AG10803 (cell line): ENCODE data around the gene ZNF839.

Experiments used
- DNase-seq: peaks from one replicate; pipeline ENCODE4 v3.0.0; 2010; ENCODE audit warnings: low read depth
- H3K4me3 ChIP-seq: 2 replicates; pipeline ENCODE4 v1.5.1; 2011; ENCODE audit warnings: mild to moderate bottlenecking, low read length, control low read depth
- TF ChIP-seq, protein P1 (sequence below): conservative IDR thresholded peaks from 2 replicates; pipeline ENCODE4 v1.5.1; 2011; ENCODE audit warnings: mild to moderate bottlenecking, low read length, control low read depth, inconsistent platforms

Gene ZNF839

DNA sequence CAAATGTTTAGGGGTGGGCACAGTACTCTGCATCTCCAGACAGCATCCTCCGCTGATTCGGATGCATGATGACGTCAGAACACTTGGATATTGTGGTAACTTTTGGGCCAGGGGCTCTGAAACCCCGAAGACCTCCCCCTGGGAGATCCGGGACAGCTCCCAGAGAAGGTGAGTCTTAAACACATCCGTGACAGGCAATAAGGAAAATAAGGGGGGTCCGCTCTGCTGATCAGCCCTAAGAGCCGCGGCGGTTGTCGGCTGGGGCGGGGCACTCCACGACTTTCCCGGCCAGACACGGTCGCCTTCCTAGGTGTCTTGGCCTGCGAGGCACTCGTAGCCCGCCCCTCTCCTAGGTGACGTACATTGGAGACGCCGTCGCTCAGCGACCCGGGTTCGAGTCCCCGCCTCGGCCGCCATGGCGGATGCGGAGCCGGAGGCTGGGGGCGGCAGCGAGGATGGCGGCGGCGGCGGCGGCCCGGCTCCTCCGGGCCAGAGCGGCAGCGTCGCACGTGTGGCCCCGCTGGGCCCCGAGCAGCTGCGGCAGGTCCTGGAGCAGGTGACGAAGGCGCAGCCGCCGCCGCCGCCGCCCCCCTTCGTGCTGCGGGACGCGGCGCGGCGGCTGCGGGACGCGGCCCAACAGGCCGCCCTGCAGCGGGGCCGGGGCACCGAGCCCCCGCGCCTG is at the start of gene ZNF839:
Gene ZNF839 (plus strand): TSS at position 396 of the 682 bp plus-strand sequence. CDS start 20 bp downstream, at position 416.
- TF ChIP-seq, protein P1, sequence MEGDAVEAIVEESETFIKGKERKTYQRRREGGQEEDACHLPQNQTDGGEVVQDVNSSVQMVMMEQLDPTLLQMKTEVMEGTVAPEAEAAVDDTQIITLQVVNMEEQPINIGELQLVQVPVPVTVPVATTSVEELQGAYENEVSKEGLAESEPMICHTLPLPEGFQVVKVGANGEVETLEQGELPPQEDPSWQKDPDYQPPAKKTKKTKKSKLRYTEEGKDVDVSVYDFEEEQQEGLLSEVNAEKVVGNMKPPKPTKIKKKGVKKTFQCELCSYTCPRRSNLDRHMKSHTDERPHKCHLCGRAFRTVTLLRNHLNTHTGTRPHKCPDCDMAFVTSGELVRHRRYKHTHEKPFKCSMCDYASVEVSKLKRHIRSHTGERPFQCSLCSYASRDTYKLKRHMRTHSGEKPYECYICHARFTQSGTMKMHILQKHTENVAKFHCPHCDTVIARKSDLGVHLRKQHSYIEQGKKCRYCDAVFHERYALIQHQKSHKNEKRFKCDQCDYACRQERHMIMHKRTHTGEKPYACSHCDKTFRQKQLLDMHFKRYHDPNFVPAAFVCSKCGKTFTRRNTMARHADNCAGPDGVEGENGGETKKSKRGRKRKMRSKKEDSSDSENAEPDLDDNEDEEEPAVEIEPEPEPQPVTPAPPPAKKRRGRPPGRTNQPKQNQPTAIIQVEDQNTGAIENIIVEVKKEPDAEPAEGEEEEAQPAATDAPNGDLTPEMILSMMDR, result no peak
- peak; percentile 90 for DNase-seq
- peak within 1 kb of the TSS; percentile 70 for H3K4me3 ChIP-seq

DNA sequence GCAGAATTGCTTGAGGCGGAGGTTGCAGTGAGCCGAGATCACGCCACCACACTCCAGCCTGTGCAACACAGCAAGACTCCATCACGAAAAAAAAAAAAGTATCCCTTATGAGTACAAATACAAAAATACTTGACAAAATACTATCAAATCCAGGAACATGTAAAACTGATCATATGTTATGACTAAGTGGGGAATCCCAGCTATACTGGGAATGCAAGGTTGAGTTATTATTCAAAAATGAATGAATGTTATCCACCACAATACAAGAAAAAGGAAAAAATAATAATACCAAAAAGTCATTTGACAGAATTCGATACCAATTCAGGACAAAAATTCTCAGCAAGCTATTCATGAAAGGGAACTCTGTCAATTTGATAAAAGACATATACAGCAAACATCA is 47.2 kb upstream of the ZNF839 start:
- TF ChIP-seq, protein P1, result no peak
- DNase-seq, result peak; percentile 50
- no peak overlapping the region for H3K4me3 ChIP-seq

DNA sequence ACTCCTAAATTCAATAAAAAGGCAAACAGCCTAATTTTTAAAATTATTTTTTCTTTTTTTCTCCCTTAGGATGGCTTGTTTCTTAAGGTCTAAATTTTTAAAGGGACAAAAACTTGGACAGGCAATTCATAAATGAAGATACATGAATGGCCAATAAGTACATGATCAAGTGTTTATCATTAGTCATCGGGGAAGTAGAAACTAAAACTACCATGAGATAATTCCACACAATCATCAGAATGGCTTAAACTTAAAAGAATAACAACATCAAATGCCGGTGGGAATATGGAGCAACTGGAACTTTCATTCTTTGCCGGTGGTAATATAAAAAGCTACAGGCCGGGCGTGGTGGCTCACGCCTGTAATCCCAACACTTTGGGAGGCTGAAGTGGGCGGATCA is 43.7 kb upstream of the ZNF839 start:
- H3K4me3 ChIP-seq, result no peak overlapping the region
- DNase-seq, result no peak
- TF ChIP-seq, protein P1, result no peak

DNA sequence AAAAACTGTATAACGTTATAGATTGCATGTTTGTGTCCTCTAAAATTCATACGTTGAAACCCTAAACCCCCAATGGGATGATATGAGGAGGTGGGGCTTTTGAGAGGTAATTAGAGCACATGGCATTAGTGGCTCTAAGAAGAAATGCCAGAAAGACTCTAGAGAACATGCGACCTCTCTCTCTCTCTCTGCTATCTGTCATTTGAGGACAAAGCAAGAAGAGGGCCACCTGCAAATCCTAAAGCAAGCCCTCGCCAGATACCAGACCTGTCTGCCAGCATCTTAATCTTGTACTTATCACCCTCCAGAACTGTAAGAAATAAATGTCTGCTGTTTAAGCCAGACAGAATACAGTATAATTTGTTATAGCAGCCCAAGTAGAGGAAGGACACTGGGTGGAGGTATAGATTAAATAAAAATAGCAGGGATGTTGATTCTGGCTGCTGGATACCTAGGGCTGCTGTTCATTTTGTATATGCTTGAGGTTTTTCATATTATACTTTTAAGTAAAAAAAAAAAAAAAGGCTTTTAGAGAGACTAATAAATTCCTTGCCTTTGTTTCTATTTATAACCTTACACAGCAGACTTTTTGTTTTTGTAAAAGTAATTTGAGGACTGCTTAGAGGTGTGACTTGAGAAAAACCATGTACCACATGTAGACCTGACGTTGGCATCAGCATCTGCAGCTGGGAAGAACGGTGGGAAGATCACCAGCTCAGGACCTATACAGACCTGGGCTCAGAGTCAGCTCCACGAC is 41.5 kb upstream of the ZNF839 start:
- TF ChIP-seq, protein P1, result no peak
- DNase-seq, result no peak
- no peak overlapping the region for H3K4me3 ChIP-seq

DNA sequence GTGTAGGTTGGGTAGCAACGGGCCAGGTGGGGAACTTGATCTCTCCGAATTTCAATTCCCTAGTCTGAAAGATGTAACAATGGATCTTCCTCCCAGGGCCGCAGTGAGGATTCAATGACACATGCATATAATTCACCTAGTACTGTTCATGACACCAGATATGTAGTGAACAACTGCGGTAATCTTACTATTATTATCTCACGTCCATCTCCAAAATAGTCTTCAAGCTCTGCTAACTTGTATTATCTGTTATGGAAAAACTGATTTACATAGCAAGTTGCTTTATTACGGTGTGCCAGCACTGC is 41.0 kb upstream of the ZNF839 start:
- no peak for DNase-seq
- H3K4me3 ChIP-seq, result no peak overlapping the region
- TF ChIP-seq, protein P1, result no peak

DNA sequence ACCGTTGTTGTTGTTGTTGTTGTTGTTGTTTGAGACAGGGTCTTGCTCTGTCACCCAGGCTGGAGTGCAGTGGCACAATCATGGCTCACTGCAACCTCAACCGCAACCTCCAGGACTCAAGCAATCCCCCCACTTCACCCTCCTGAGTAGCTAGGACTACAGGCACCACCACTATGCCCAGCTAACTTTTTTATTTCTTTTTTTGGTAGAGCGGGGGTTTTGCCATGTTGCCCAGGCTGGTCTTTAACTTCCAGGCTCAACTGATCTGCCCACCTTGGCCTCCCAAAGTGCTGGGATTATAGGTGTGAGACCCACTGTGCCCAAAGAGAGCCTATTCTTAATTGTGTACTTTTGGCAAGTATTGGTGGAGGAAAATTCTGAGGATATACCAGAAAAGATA is 40.3 kb upstream of the ZNF839 start:
- no peak for DNase-seq
- TF ChIP-seq, protein P1, result no peak
- H3K4me3 ChIP-seq, result no peak overlapping the region
